Caki2 (cell line): ENCODE data around the gene IGF2R. TPM values are rescaled to one million over a fixed set of nuclear protein-coding genes. Genes with fewer than 3 reads are reported as not detected.

Source experiments
- DNase-seq: peaks from one replicate; pipeline ENCODE4 v3.0.0-alpha.2; 2015; ENCODE audit warnings: low read depth
- in situ Hi-C: cut with HindIII; loops from 2 replicates; pipeline ENCODE4 v1.10.0; 2016; ENCODE audit warnings: low sequenced_read_pairs, low pct_unique_long_range_greater_than_20kb, mixed read lengths
- total RNA-seq: library from RNA; depleted of rRNA; stranded (reverse); fragments of >200 nt; shearing (Covaris generic); gene quantifications from 2 replicates; pipeline ENCODE4 v1.2.3, GENCODE V29; 2014; ENCODE audit warnings: low replicate concordance

Gene IGF2R
- total RNA-seq, 1 experiment from 2014 or later, result 58.9 TPM

DNA sequence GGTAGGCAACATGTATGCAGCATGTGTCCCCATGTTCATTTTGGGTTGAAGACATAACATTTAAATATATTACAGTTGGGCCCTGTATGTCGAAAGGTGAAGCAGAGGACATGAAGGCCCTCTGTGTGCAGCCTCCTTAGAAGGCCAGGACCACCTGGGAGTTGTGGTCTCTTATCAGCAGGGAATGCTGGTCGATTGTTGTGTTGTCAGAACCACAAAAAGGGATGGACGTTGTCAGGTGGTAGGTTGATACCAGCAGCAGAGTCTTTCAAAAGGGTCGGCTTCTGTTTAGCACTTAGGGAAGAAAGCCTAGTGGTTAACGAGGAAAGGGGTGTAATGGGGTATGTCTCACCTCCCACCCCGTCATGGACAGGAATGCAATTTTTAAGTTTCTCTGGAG, 85.4 kb downstream of the IGF2R start:
- DNase-seq, result no peak
- in situ Hi-C loops, result no loop called here

DNA sequence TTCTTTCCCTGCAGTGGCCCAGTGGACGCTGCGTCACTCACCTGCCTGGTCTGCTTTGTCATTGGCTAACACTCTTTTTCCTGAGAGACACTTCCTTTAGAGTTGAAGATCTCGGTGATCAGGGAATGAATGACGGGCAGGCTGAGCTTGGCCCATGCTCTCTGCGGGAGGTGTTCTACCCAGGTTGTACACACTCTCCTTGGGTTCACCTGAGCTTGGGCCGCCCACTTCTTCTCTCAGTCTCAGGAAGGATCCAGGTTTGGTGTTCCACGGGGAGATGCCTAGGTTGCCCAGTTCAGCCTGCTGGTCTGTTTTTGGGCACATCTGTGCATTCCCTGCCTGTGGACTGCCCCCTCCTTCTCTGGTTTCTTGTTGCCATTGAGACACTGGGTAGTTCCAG, 86.0 kb downstream of the IGF2R start:
- in situ Hi-C loops, result no loop called here
- no peak for DNase-seq

DNA sequence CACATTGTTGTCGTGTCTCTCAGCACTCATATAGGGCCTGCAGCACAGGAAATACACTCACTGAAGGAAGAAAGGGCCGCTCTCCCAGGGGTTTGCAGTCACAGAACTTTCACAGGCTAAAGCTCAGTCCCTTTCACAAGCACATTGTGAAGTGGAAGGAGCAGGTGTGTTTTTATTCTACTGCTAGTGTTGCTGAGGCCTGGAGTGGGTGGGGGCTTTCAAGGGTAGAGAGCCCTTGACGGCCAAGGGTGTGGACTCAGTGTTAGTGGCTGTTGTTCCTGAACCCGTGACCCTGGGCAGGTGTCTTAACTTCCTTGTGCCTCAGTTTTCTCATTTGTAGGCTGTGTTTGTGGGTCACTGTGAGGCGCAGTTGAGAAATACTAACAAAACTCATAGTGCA, 86.5 kb downstream of the IGF2R start:
- DNase-seq, result no peak
- in situ Hi-C loops, result no loop called here

DNA sequence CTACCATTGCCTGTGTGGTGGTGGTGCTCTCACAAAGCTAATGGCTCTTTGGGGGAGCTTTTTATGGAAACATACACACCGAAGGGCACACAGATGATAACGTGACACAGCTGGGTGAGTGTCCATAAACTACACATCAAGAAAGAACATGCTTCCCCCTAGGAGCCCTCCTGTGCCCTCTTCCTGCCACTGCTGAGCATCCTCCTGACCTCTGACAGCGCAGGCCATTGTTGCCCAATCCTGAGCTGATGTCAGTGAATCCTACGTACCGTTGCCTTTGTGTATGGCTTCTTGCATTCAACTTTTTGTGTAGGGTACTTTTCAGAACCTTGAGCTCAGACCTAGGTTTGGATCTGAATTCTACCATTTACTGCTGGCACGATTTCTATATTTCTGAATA, 86.9 kb downstream of the IGF2R start:
- no peak for DNase-seq
- in situ Hi-C loops, result no loop called here

DNA sequence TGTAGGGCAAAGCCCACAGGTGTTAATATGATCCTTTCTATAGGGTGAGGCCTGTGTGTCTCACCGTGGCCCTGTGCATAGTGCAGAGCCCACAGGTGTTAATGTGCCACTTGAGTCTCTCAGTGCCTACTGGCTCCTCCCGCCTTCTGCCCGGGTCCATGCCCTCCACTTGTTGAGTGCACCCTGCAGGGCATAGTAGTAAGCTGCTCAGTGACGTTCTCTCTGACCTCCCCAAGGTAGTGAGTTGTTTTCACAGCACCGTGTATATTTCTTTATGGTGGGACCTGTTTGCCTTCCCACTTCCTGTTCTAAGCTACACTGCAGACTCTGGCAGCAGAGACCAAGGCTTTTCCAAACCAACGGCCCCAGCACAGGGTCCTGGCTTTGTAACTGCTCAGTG, 88.2 kb downstream of the IGF2R start:
- DNase-seq, result no peak
- in situ Hi-C loops, result no loop called here

DNA sequence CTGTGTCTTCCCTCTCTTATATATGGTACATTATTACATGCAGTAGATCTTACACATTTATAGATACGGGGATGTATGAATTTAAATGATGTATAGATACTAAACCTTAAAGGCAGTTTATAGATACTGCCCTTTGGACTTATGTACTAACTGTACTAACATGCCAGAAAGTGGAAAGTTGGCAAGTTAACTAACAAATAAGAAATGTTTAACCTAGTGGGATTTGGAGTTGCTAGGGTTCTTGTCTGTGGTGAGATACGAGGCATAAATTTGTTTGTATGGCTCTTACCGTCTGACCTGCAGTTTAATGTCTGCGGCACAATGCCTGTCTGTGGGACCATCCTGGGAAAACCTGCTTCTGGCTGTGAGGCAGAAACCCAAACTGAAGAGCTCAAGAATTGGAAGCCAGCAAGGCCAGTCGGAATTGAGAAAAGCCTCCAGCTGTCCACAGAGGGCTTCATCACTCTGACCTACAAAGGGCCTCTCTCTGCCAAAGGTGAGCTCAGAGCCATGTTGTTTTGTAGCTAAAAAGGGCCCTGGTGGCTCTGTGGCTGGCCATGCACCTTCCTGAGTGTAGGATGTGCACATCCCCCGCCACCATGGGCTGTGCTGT, 89.8 kb downstream of the IGF2R start:
- in situ Hi-C loops, result no loop called here
- DNase-seq, result no peak

DNA sequence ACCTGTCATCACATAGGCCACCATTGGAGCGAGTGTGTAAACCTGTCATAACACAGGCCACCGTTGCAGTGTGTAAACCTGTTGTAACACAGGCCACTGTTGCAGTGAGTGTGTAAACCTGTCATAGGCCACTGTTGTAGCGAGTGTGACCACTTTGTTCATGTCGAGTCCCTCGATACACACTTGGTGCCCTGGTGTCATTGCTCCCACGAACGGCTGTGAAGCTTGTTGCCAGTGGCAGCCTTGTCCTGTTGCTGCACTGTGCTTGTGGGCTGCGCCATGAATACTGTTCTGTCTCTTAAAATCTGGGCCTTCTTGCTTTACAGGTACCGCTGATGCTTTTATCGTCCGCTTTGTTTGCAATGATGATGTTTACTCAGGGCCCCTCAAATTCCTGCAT, 91.3 kb downstream of the IGF2R start:
- in situ Hi-C loops, result no loop called here
- DNase-seq, result no peak

DNA sequence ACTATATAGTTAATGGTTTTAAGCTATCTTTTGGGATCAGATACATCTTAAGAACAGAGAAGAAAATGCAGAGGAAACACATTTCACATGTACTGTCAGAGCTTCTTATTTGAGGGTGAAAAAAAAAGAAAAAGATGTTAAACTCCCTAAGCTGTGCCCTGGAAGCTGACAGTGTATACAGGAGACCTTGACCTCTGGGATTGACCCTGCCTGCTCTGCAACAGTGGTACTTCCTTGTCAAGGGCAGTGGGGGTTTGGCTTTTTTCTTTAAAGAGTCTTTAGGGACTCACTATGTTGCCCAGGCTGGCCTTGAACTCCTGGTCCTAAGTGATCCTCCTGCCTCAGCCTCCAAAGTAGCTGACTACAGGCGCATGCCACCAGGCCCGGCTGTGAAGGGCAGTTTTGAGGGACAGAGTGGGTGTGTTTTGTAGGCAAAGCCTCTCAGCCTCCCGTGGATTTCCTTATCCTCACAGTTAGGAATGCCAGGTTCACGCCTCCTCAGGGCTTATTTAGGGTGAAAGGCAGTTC, 92.1 kb downstream of the IGF2R start:
- no peak for DNase-seq
- in situ Hi-C loops, result no loop called here

DNA sequence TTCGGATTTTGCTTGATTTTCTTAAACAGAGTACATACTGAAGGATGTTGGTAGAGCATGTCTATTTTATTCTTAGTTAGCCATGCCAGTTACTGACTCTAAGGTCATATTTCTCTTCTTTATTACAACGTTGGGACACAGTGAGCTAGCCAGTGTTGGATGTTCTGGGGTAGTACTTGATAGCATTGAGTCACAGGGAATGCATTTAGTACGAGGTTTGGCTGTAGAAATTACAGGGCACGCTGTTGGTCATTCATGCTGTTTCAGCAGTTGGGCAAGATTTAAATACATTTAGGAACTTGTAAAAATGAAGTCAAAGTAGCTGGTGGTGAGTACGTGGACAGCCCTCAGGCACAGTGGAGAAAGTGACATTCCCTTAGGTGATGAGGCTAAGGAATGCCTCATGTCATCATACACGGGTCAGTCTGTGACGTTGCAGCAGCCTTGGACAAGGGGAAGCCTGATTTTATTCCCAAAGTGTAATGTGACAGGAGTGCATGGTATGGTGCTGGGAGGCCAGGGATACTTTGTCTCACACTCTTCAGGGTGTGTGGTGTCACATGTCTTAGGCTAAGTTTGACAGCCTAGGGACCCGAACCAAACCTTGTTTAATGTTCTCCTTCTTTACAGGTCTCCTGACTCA, 95.0 kb downstream of the IGF2R start:
- DNase-seq, result no peak
- in situ Hi-C loops, result no loop called here

DNA sequence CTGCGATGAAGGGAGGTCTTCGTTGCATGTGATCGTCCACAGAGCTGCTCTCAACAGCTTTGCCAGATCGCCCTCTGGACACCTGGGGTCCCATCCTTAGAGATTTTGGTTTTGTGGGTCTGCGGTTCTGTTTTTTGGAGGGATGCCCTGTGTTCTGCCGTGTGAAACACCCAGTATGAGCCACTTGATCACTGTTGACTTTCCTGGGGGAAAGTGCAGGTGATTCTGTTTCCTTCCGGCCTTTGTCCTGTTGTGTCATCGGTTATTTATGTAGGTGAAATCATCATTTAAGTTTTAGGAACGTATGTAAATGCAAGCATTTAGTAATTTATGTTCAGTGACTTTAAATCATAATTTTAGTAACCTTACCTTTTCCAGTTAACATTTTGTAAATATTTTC, 96.3 kb downstream of the IGF2R start:
- in situ Hi-C loops, result no loop called here
- no peak for DNase-seq

DNA sequence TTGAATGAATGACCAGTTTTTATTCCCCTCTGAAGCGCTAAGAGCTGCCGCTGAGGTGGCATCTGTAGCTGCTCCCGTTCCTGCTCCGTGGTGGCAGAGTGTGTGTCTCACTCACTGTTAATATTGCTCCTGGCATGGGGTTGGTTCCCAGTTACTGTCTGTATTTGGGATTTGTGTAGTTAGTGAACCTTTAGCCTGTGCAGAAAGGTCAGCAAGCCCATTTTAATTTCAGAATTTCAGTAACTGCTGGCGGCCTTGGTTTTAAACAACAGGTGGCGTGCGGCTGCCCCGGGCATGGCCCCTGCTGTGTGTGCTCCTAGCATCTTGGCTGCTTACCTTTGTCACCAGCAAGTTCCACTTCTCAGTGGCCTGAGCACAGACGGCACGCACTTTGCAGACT, 98.7 kb downstream of the IGF2R start:
- DNase-seq, result no peak
- in situ Hi-C loops, result no loop called here

DNA sequence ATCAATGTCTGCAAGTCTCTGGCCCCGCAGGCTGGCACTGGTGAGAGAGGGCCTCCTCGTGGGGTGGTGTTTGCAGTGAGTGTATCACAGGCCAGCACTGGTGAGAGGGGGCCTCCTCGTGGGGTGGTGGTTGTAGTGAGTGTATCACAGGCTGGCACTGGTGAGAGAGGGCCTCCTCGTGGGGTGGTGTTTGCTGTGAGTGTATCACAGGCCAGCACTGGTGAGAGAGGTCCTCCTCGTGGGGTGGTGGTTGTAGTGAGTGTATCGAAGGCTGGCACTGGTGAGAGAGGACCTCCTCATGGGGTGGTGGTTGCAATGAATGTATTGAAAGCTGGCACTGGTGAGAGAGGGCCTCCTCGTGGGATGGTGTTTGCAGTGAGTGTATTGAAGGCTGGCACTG, 99.5 kb downstream of the IGF2R start:
- no peak for DNase-seq
- in situ Hi-C loops, result no loop called here

DNA sequence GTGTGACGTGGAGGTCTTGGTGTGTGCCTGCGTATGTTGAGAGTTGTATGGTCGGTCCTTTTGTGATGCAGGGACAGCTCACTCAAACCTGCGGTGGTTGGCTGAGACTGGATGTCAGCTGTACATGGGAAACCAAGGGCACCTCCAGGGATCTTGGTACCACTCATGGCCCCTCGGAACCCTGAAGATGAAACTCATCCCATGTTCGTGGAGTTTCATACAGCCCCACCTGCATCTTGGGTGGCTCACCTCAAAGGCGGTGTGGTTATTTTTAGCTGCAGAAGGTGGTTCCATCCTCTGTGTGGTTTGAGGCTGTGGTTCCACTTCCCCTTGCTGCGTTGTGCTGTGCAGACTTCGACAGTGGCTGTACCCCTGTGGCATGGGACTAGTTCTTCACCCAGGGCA, 100.2 kb downstream of the IGF2R start:
- in situ Hi-C loops, result no loop called here
- no peak for DNase-seq

DNA sequence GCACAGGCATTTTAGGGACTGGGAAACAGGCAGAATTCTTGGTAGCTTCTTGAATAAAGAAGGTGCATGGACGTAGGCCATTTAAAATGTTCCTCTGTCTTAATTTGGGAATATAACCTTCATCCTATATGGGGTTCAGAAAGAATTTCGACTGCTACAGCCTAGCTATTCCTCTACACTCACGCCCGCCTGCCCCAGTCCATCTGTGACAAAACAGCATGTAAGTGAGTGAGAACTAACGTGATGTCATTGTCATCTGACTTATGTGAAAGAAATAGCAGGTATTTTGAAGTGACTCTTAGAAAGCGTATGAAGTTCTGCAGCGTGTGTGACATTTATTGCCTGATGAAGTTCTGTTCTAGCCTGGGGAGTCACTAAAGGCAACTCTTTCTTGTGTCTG, 100.6 kb downstream of the IGF2R start:
- in situ Hi-C loops, result no loop called here
- DNase-seq, result no peak

DNA sequence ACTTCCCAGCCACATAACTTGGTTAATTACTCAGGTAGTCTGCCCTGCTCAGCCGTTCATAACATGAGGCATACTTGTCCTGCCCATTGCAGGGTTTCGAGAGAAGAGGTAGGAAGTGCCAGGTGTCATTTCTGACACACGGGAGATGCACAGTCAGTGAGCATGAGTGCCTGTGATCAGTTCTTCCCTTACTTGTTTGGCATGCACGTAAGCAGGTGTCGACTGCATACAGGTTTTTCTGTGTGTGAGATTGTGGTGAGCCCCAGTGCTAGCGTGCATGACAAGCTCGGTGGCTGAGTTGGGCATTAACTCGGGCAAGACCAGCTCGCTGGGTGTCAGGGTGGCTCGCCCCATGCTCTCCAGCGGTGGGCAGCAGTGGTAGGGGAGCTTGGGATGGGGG, 101.5 kb downstream of the IGF2R start:
- in situ Hi-C loops, result no loop called here

DNA sequence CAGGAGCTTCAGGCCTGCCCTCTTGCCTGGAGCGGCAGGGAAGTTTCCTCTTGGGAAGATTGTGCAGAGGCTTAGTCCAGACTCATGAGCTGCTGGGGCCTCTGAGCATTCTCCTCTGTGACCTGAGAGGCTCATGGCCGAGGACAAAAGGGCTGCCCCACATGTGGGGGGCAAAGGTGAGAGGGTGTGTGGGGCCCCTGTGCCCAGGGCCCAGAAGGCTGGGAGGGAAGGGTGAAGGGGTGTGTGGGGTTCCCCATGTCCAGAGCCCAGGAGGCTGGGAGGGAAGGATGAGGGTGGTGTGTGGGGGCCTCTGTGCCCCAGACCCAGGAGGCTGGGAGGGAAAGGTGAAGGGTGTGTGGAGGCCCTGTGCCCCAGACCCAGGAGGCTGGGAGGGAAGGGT, 101.9 kb downstream of the IGF2R start:
- DNase-seq, result no peak
- in situ Hi-C loops, result no loop called here

More for the DNA sequence above, 101.5 kb downstream of the IGF2R start:
- no peak for DNase-seq

DNA sequence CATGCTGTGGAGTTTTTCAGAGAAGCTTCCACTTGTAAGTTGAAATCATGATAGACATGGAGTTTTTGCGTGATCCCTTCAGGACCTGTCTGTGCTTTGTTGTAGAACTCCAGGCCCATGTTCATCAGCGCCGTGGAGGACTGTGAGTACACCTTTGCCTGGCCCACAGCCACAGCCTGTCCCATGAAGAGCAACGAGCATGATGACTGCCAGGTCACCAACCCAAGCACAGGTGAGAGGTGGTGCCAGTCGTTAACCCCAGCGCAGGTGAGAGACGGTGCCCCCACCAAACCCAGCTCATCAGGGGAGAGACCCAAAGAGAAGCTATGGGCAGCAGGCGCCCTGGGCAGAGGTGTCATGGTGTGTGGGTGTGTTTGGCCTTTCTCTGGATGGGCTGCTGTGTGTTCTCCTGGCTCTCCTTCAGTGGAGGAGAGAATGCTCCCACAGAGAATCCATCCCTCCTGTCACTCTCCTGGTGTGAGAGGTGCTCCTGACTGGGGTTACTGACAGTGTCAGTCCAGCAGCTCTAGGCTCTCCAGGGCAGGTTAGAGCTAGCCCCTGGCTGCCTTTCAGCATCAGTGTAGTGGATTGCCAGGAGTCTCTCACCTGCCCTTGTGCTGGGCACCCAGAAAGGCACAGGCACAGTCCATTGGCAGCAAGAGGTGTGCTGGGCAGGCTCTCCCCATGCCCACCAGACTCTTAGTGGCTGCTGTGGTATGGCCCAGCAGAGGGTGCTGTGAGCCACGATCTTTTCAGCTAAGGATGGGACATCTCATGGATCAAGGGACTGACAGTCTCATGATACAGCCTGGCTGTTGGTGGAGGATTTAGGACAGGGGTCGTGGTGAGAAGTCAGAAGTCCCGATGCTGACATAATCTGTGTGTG, 103.2 kb downstream of the IGF2R start:
- in situ Hi-C loops, result no loop called here
- DNase-seq, result no peak

DNA sequence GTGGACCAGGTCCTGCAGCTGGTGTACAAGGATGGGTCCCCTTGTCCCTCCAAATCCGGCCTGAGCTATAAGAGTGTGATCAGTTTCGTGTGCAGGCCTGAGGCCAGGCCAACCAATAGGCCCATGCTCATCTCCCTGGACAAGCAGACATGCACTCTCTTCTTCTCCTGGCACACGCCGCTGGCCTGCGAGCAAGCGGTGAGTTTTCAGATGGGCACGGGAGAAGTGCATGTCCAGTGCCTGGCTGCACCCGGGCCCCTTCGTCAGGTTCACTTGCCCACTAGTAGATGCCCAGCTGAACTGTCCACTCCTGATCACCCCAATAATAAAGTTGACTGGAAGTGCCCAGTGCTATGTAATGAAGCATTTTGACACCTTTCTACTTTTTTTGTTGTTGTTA, 104.4 kb downstream of the IGF2R start:
- in situ Hi-C loops, result no loop called here
- DNase-seq, result no peak

DNA sequence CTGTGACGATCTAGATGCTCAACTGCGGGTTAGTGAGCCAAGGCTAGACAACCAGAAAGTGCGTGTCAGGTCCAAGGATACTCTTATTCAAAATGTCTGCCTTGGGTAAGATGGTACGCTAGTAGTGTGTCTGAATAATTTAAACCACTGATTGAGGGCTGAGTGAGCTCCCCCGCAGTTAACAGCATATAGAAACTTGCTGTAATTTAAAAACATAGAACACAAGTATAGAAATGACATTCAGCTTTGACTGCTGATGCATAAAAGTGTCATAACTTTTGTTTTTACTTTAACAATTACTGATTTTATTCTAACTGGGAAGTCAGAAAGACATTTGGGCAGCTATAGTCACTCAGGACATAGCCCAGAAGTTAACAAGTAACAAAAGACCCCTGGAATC, 107.1 kb downstream of the IGF2R start:
- in situ Hi-C loops, result no loop called here
- no peak for DNase-seq
